ENCODE measurements around the gene MOB4.
"Not testable (repeated sequence)": the region's sequence is repeated elsewhere in the genome, so short reads cannot be mapped to it uniquely, and the experiment has no call there.

MOB4 gene

DNA sequence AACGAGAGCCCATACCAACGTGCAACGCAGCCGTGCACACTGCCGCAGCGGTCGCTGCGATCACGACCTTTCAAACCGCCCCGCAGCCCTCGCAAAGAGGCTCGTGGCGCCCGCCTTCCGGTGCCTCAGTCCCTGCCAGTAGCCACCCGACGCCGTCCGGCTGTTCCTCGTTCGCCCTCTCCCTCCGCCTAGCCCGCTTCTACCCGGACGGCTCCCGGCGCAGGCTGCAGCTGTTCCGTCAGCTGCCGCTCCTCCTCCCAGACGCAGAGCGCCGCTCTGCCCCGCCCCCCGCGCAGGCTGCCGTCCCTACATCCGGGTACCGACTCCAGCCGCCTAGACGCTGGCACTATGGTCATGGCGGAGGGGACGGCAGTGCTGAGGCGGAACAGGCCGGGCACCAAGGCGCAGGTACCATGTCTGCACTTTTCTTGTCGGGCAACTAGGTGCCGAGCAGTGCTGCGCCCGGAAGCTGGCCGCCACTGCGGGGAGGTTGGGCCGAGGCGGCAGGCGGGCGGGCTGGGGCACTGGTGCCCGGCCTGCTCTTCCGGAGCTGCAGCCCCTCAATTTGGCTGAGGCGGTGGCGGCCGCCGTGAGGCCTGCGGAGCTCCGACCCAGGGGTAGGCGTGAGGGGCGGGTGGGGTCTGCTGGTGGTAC is at the start of gene MOB4:
TSS of gene MOB4 (plus strand) at position 328 of the 654 bp plus-strand sequence. CDS start at position 349, 21 bp downstream.
- peak; percentile 93 for DNase-seq

DNA sequence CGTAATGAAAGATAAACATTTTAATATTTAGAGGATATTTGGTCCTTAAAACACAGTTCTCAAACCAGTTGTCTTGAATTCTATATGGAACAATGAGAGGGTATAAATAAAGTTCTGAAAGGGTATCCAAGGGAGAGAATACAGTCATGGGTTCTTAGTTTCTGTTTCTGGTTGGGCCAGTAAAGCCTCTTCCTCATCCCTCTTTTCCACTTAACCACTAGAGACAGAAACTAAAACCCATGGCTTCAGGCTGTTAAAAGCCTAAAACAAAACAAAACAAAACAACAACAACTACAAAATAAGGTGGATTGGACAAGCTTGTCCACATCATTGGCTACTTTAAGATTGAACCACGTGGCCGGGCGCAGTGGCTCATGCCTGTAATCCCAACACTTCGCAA is 43.7 kb upstream of the MOB4 start:
- no peak for DNase-seq

DNA sequence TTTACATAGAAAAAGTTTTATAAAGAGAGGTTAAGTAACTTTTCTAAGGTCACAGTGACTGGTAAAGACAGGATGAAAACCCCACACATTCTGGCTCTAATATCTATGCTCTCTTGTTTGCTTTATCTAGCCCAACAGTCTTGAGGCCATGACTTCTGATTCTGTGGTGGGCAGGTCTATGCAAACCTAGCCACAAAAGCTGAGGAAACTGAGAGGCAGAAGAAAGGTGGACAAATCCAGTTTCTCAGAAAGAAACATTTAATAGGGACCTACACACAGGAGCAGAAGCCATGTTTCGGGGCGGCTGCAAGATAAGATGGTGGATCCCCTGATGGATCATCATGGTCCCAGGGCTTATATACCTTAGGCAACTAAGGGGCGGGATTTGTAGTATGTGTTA is 38.1 kb upstream of the MOB4 start:
- no peak for DNase-seq

DNA sequence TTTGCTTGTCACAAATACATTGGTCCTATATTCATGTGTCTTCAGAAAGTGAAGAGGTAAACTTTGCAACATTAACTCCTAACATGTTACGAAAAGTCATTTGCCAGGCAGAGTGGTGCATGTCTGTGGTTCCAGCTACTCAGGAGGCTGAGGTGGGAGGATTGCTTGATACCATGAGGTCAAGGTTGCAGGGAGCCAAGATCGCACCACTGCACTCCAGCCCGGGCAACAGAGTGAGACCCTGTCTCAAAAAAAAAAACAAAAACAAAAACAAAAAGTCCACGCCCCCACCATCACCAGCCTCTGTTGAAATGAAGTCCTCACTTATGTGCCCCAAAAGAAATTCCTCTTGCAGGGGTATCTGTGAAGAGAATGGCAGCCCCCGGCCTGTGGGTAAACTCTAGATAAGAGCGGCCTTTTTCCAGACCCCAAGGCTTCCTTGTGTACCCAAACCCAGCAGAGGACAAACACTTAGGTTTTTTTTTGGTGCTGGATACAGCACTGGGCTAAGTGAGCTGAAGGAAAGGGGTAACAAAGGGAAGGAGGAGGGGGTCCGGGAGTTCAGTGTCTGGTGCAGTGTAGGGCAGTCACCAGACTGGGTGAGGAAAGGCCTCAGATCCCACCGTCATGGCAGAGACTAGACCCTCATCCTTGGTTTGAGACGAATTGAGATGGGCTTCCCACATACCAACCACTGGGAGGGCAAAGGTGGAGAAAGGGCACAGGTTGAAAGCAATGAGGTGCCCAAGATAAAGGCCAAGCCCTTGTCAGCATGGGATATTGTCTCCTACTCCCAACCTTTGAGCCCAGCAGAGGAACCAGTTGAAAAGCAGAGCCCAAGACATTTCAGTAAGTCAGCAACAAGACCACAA is 35.5 kb upstream of the MOB4 start:
- no peak for DNase-seq

DNA sequence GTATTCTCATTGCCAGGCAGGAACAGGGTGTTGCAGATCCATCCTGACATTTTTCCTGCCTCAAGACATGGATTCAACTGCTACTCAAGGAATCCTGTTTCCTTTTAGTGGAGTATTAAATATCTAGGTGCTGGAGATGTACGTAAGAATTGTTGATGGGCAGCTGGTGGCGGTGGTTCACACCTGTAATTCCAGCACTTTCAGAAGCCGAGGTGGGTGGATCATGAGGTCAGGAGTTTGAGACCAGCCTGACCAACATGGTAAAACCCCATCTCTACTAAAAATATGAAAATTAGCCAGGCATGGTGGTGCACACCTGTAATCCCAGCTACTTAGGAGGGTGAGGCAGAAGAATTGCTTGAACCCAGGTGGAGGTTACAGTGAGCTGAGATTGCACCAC is 31.6 kb upstream of the MOB4 start:
- DNase-seq: not testable (repeated sequence)

DNA sequence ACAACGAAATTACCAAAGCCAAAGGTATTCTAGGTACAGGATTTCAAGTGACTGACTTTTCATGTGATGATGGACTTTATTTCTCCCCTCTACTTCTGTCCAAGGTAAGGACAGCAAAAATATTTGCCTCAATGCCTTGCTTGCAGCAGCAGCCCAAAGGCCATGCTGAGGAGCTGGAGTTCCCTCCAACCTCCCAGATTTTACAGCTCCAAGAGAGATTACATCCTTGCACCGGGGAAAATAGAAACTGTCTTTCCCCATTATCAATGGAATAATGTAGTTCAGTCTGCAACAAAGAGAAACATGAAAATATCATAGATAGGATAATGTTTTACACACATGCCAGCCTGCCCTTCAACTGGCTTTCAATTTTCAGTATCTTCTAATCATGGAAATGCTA is 29.7 kb upstream of the MOB4 start:
- DNase-seq: no peak

DNA sequence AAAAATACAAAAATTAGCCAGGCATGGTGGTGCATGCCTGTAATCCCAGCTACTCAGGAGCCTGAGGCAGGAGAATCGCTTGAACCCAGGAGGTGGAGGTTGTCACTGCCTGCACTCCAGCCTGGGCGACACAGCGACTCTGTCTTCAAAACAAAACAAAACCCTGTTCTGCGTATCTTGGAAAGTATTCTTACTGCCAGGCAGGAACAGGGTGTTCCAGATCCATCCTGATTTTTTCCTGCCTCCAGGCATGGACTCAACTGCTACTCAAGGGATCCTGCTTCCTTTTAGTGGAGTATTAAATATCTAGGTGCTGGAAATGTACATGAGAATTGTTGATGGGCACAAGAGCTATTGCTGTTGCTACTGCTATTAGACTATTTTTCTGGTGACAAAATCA is 28.5 kb upstream of the MOB4 start:
- DNase-seq: no peak

DNA sequence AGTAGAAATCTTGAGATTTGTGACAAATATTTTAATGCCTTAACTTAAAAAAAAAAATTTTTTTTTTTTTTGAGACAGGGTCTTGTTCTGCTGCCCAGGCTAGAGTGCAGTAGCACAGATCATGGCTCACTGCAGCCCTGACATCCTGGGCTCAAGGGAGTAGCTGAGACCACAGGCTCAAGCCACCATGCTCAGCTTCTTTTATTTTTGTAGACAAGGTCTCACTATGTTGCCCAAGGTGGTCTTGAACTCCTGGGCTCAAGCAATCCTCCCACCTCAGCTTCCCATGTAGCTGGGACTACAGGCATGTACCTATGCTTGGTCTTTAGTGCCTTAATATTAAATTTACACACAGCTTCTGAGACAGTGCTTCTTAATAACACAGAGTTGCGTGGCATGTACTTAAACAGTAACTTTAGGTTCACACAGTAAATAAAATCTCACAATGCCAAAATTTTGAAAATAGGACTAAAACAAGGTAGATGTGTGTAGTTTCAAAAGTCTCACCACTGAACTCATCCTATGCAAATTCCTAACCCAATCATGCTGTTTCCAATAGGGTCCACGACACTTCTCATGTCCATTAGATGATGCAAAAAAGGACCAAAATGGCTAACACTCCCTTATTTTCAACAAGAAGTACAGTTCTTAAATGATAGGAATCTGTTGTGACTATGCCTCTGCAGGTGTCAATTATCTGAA is 20.3 kb upstream of the MOB4 start:
- DNase-seq: no peak

DNA sequence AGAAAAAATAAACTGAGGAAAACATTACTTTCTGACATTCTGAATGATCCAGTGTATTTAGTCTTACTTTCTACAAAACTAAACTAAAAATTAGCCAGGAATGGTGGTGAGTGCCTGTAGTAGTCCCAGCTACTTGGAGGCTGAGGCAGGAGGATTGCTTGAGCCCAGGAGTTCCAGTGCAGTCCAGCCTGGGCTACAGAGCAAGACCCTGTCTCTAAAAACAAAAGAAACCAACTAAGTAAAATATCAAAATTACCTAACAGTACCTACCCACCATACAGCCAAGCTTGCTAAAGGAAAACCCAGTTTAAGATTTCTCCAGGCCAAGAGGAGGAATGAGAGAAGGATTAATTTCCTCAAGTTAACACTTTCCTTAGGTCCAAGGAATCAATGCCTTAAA is 19.2 kb upstream of the MOB4 start:
- DNase-seq: no peak

DNA sequence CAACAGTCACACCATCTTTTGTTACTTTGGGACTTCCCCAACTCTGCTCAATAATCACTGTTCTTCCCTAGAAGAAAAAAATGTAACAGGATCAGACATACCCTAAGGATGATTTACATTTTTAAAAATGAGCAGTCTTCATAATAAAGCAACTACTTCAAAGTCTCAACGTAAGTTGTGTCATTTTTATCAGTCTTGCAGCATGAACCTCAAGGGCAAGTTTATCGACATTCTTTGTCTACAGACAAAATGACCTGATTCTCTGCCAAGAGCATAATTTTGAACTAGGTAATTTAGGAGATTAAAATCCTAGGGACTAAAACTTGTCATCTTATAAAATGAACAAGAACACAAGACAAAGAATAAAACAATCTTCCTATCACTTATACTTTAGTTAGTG is 18.5 kb upstream of the MOB4 start:
- no peak for DNase-seq

DNA sequence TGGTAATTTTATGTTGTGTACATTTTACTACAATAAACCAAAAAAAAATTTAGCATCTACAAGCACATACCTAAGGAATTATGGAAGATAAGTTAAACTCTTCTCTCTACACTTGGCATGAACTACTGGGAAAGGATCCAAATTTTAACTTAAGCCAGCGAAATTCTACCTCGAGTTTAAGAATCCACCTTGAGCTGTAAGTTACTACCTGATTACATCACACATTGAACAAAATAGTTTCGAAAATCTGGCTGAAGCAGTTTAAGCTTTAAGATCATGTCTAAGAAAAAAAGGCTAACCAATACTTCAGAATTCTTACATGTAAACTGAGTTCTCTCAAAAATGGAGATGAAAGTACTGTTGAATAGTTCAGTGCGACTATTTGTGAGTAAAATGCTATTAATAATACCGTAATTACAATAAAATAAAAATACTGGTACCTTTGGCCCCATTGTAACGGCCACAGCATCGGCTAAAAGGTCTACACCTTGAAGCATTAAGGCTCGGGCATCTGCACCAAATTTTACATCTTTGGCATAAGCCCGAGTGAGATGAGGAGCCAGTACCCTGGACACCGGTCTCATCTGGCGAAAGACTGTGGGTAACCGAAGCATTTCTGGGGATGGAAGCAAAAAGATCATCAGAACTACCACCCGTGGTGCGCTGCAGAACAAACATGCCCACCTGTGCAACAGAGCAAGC is 17.5 kb upstream of the MOB4 start:
- no peak for DNase-seq

DNA sequence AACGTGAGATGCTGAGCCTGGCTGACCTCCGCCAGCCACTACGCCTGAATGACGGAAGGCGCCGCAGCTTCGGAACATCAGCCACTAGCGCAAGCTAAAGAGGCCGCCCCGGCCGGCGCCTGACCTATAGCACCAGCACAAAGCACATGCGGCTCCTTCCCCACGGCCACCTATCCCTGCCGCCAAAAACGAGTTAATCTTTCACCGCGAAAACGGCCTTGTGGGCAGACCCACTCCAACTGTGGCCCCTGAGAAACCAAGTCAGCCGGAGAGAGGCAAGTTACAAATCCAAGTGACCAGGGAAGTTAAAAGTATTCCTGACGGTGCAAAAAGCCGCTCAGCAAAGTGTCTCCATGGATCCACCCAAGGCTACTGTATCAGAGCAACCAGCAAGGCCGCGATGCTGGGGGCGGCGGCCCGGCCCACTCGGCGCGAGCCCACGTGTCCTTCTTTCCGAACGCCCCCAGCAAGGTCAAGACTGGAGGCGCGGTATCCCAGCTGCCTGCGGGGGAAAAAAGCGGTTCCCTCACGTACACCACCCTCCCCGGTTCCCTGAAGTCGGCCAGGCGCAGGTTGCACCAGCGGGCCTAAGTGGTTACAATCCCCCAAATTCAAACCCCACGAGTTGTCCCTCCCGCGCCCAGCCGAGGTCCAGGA is 16.8 kb upstream of the MOB4 start:
- DNase-seq: peak; percentile 54

DNA sequence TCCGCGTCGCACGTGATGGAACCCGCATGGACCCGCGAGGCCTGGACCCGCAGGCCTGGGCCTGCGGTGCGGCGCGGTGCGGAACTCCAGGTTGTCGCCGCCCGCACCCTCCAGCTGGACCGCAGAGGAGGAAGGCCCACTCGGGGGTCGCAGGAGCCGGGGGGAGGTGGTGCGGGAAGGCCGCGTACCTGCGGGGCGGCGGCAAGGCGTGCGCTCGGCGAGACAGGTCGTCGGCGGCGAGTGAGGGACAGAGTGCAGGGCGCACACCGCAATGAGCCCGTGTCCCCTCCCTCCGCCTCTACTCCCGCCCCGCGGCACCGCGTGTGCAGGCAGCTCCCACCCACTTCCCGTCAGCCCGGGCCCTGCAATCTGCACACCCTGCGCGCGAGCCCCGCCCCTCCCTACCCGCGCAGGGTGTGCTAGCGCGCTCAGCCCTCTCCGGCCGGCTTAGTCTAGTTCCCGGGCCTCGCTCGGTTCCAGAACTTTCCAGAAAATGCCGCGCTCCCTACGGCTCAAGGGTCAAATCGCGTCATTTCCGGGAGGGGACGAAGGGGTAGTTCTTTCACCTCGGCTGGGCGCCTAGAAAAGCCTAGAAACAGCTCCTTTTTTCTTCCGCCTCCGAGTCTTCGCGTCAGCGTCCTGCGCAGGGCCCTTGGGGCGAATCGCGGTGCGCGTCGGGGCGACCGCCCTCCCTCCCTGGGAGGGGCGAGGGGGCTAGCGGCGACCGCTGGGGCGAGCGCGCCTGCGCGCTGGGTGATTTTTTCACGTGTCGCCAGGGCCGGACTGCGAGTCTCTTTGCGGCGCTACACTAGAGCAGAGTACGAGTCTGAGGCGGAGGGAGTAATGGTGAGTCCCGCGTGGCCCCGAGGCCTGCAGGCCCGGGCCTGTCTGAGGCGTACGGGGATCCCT is 16.0 kb upstream of the MOB4 start, which contains the start of the genes HSPD1 and HSPE1:
TSS of gene HSPD1 (minus strand) at position 247 of the 909 bp plus-strand sequence. CDS start 992 bp downstream, outside the sequence.
TSS of gene HSPE1 (plus strand) at position 786 of the 909 bp plus-strand sequence. CDS start at position 844, 58 bp downstream.
- peak; percentile 99 for DNase-seq

DNA sequence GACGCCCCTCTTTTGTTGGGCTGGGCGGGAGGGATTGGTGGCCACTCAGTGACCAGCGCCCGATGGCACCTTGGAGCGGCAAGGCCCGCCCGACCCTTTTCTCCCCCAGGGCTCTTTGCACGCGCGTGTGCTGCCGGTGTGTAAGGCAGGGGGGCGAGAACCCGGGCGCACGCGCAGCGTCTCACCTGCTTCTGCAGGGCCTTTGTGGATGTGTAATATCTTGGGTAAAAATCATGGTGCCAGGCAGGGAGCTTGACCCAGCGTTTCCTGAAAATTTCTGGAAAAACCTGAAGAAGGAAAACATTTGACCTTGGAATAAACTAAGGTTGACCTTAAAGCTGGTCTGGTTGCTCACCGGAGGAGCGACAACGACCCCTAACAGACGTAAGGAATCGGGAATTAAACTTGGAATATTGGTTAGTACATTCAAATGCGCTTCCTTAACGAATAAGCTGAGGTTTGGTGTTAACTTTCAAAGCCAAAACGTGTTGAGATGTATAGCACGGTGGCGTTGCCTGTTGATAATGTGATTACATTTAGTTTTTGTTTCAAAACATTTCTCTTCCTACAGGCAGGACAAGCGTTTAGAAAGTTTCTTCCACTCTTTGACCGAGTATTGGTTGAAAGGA is 15.2 kb upstream of the MOB4 start:
- DNase-seq: no peak

DNA sequence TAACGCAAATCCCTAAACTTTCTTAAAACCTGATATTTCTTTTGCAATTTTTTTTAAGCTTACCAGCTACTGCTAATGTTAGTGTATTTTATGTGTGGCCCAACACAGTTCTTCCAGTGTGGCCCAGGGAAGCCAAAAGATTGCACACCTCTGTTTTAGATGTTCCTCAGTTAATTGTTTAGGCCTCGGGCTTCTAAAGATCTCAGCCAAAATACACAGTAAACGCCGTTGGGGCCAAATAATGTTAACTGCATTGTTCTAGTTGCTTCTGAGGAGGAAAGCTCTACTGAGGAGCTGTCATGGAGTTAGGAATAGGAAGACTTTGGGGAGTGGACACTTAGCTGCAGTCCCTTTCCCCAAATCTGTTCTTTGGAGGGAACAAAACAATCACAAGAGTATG is 13.7 kb upstream of the MOB4 start:
- DNase-seq: no peak

DNA sequence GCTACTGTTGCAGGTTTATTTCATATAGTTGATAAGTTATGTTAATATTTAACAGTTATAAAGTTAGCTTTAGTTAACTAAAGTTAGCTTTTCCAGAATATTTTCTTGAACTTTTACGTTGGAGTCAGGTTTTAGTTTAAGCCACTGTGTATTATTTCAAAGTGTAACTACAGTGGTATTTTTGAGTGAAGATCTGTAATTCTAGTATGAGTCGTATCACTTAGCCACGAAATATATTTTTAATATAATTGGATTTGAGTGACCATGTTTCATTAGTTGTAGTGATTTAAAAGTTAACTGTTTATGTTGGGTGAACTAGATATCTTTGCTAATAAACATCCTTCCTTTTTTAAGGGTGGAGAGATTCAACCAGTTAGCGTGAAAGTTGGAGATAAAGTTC is 13.2 kb upstream of the MOB4 start:
- DNase-seq: no peak

DNA sequence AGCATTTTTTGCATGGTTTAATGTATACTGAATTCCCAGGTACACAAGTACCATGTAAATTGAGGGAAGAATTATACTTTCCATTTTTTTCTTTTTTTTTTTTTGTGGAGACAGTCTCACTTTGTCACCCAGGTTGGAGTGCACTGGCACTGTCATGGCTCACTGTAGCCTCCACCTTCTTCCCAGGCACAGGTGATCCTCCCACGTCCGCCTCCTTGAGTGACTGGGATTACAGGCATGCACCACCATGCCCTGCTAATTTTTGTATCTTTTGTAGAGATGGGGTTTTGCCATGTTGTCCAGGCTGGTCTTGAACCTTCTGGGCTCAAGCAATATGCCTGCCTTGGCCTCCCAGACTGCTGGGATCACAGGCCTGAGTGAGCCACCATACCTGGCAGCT is 11.9 kb upstream of the MOB4 start:
- DNase-seq: no peak

DNA sequence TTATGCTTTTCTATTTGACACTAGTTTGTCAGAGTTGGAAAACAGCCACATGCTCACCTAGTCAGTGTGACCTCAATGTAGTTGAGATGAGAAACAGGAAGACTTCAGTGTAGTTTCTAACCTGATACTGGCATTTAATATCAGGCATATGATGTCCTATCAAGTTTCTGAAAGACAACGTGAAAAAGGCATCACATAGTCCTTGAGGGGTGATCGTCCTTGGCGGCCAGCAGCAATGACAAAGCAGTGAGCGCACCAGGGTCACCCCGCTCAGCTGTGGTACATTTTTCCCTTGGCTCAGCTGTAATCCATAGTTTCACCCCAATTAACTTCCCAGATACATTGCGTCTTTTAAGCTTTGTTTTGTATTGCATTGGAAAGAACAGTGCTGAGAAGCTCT is 11.4 kb upstream of the MOB4 start:
- no peak for DNase-seq

DNA sequence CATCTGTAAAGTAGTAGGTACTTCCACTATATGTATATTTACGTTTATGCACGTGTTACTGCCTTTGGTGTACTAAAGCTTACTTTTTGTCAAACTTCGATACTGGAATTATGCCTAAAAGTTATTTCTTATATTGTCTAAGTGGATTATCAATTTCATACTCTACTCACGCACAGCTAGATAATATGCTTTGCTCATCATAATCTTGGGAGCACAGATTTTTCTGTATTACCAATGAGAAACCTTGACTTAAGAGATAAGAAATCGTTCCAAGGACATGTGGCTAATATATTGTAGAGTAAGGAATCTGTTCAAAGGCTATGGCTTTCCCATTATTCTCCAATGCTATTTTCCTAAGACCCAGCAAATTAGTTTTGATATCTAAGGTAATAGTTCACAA is 9.2 kb upstream of the MOB4 start:
- no peak for DNase-seq

DNA sequence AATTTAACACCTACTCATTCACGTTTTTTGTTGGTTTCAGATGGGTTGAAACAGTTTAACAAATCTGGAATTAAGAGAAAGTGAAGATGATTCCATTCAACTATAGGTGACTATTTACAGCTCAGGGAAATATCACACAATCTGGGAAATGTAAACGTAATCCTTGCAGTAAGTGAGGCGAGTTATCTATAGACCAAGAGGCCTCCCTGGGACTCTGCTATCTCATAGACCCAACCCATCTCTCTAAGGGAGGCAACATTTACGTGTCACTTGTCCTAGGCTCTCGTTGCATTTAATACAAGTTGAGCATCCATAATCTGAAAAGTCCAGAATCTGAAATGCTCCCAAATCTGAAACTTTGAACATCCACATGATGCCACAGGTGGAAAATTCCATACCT is 2.0 kb upstream of the MOB4 start:
- DNase-seq: no peak

DNA sequence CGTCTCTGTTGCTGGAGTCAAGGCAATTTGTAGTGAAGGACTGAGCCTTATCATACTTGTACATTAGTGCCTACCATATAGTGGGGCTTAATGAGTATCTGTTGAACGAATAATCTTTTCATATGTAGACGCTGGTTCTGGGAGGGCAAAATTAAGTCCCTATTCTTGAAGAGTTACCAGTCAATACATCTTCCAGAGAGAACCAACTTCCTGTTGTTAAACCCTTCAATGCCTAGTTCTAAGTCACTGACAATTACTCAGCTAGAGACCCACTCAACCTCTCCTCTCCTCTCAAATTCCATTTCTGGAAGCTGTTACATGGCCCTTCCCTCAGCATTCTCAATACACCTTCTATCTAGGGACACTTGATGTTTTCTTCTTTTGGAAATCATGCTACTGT is 1.1 kb upstream of the MOB4 start:
- DNase-seq: no peak

Measured in stimulated activated naive CD4-positive, alpha-beta T cell treated with Interleukin-2 at 50 U/mL for 16 hours (primary cell).